ENCODE measurements around the gene GDPD5. TPM values are rescaled to one million over a fixed set of nuclear protein-coding genes. Genes with fewer than 3 reads are reported as not detected.

GDPD5 gene
- total and polyA plus RNA-seq, 2 donors (not counting 3 experiments of a cell fraction or from before 2014, with no cell fraction given) = 60.2 to 79.2 TPM

- H3K4me3 ChIP-seq (replicated peaks in 1 of 3; ENCODE audit: insufficient read depth in 1 of 3, low read depth in 1 of 3, low read length in 3 of 3) = peak overlapping the region in 2 of 3 experiments; percentile 66 to 84
- H3K9ac ChIP-seq (replicated peaks; ENCODE audit: extremely low read depth, insufficient read depth, low read length) = peak overlapping the region; percentile 76
- ChIA-PET CTCF (interaction anchor here (0.7 to 8.6 kb wide), 13 partner anchors 10 to 156 kb away, joined by 3 to 107 read pairs (median 4); no protein-coding TSS in a partner anchor), POLR2A (interaction anchor here (0.5 to 2.9 kb wide), 4 partner anchors 10 to 95 kb away, joined by 3 to 23 read pairs (median 6); no protein-coding TSS in a partner anchor)
- H3K79me2 ChIP-seq (ENCODE audit: control insufficient read depth, insufficient read depth, low read length) = peaks cover 63% of the 10 kb centered on the region
- H2AFZ ChIP-seq (ENCODE audit: low read depth, low read length) = no peak overlapping the region
- H3K36me3 ChIP-seq (ENCODE audit: control insufficient read depth in 2 of 2, extremely low read depth in 1 of 2, insufficient read depth in 2 of 2, low read length in 2 of 2) = peaks cover 4 to 26% of the 10 kb centered on the region in 2 experiments
- no TSS peak for BruUV-seq (replicated peaks)
- peak; percentile 85 for DNase-seq (ENCODE audit: low read depth, low spot score)
- intact Hi-C loops (cut with micrococcal nuclease) (loop anchor here (1.0 kb wide), 1 partner anchor 17 kb away; no protein-coding TSS in a partner anchor), dilution Hi-C loops (cut with MboI; ENCODE audit: extremely low pct_ligation_motif_present, low sequenced_read_pairs) (no loop called here)
- H3K27ac ChIP-seq (ENCODE audit: insufficient read depth, low read depth, low read length) = peak overlapping the region; percentile 92
- H4K20me1 ChIP-seq (replicated peaks; ENCODE audit: control insufficient read depth, extremely low read depth, insufficient read depth, low read length) = no peaks in the 10 kb centered on the region
- TF ChIP-seq POLR2AphosphoS5 (IDR thresholded peaks at IDR 0.05; ENCODE audit: insufficient read depth, low read depth, low read length) = no peak
- TF ChIP-seq MAX (IDR thresholded peaks at IDR 0.05; ENCODE audit: insufficient read depth, insufficient read length) = no peak
- TF ChIP-seq FOS (IDR thresholded peaks at IDR 0.05; ENCODE audit: borderline replicate concordance, insufficient read depth, low read length) = peak; percentile 27
- no peak for TF ChIP-seq GATA2 (IDR thresholded peaks at IDR 0.05; ENCODE audit: insufficient read depth, insufficient read length, low read depth, low read length)
- TF ChIP-seq CTCF (IDR thresholded peaks at IDR 0.05; ENCODE audit: extremely low read depth in 1 of 2, insufficient read depth in 1 of 2, low read depth in 1 of 2, low read length in 2 of 2) = peak; percentile 61 to 85
- TF ChIP-seq EZH2 (IDR thresholded peaks at IDR 0.05; ENCODE audit: borderline replicate concordance, low read depth, low read length, severe bottlenecking) = no peak
- TF ChIP-seq POLR2A (IDR thresholded peaks at IDR 0.05; ENCODE audit: low read depth, low read length) = peak; percentile 5
- TF ChIP-seq JUN (IDR thresholded peaks at IDR 0.05; ENCODE audit: borderline replicate concordance, insufficient read depth, insufficient read length, low read depth) = no peak
- peaks cover 40% of the 10 kb centered on the region for H3K4me1 ChIP-seq (ENCODE audit: control insufficient read depth, extremely low read depth, insufficient read depth, low read length)
- FAIRE-seq = peak; percentile 91
- no peaks in the 10 kb centered on the region for H3K9me1 ChIP-seq (replicated peaks; ENCODE audit: control insufficient read depth, extremely low read depth, insufficient read depth, low read length)
- peak overlapping the region; percentile 90 for H3K4me2 ChIP-seq (ENCODE audit: insufficient read depth, low read length)
- H3K9me3 ChIP-seq (replicated peaks; ENCODE audit: control insufficient read depth, insufficient read depth, low read length) = no peaks in the 10 kb centered on the region
- no peaks in the 10 kb centered on the region for H3K27me3 ChIP-seq (ENCODE audit: control insufficient read depth in 2 of 2, insufficient read depth in 2 of 2, low read length in 2 of 2)
Measured at GRCh38 chr11:75563978-75564552, 38.3 kb upstream of the GDPD5 start.

Measured in endothelial cell of umbilical vein (primary cell).